HEK293 (cell line): Measurements from ENCODE around the gene TTC33.

Experiments used
- CTCF ChIA-PET: fragments of 350-600 bp; formaldehyde crosslinking; extraction: SDS; loops from one replicate; lab custom pipeline; 2021; ENCODE audit warnings: antibody characterized with exemption; lab: Yijun Ruan, JAX
- POLR2A ChIA-PET: fragments of 300-600 bp; formaldehyde crosslinking; extraction: SDS; loops from one replicate; lab custom pipeline; 2020; ENCODE audit warnings: antibody characterized with exemption, inconsistent platforms; lab: Yijun Ruan, JAX
- H3K27ac ChIP-seq: fragments of 200-500 bp; sonication (Bioruptor generic); 2 replicates; pipeline ENCODE4 v1.5.1; 2014; ENCODE audit warnings: low read depth, low read length, control low read depth, inconsistent platforms; ENCODE audit errors: extremely low read depth
- H3K36me3 ChIP-seq, 2 experiments: fragments of 200-500 bp in 1 of 2; sonication (Bioruptor generic) in 1 of 2; 1 replicate in 1 of 2; 2 replicates in 1 of 2; pipeline ENCODE4 v1.5.1; 2014 to 2017; ENCODE audit warnings: inconsistent platforms in 2 of 2, low read length in 2 of 2; ENCODE audit not compliant: control insufficient read depth in 2 of 2, insufficient read depth in 1 of 2
- H3K4me1 ChIP-seq: fragments of 200-500 bp; sonication (Bioruptor generic); 2 replicates; pipeline ENCODE4 v1.5.1; 2014; ENCODE audit warnings: mild to moderate bottlenecking, low read length, inconsistent platforms; ENCODE audit not compliant: control insufficient read depth, insufficient read depth
- H3K4me3 ChIP-seq: 2 replicates; pipeline ENCODE4 v1.5.1; 2011; ENCODE audit warnings: low read depth, mild to moderate bottlenecking, control low read depth, low read length, moderate library complexity
- H3K9me3 ChIP-seq: fragments of 200-500 bp; sonication (Bioruptor generic); 2 replicates; pipeline ENCODE4 v1.5.1; 2014; ENCODE audit warnings: low read depth, low read length, inconsistent platforms; ENCODE audit not compliant: control insufficient read depth, insufficient read depth
- BCL11B ChIP-seq: fragments of 450-650 bp; formaldehyde crosslinking; IDR thresholded peaks from 2 replicates; pipeline ENCODE4 v1.5.1; 2016; ENCODE audit warnings: low read depth, missing biosample characterization, missing genetic modification characterization
- GFI1B ChIP-seq: fragments of 450-650 bp; formaldehyde crosslinking; IDR thresholded peaks from 2 replicates; pipeline ENCODE4 v1.5.1; 2016; ENCODE audit warnings: missing biosample characterization, missing genetic modification characterization
- GLI2 ChIP-seq: fragments of 450-650 bp; formaldehyde crosslinking; IDR thresholded peaks from 2 replicates; pipeline ENCODE4; 2017; ENCODE audit warnings: missing biosample characterization, missing genetic modification characterization, low read depth, borderline replicate concordance
- HIC1 ChIP-seq: fragments of 450-650 bp; formaldehyde crosslinking; IDR thresholded peaks from 2 replicates; pipeline ENCODE4 v1.5.1; 2016; ENCODE audit warnings: missing biosample characterization, missing genetic modification characterization
- KLF8 ChIP-seq: fragments of 450-650 bp; formaldehyde crosslinking; IDR thresholded peaks from 2 replicates; pipeline ENCODE4 v1.5.1; 2016; ENCODE audit warnings: missing biosample characterization, missing genetic modification characterization
- MEIS1 ChIP-seq: sonication (generic); formaldehyde crosslinking; IDR thresholded peaks from 2 replicates; pipeline ENCODE4 v1.8.1; 2022; ENCODE audit warnings: missing genetic modification reagents, mild to moderate bottlenecking, borderline replicate concordance
- OSR2 ChIP-seq: fragments of 450-650 bp; formaldehyde crosslinking; IDR thresholded peaks from 2 replicates; pipeline ENCODE4 v1.5.1; 2016; ENCODE audit warnings: missing biosample characterization, missing genetic modification characterization
- OVOL3 ChIP-seq: fragments of 450-650 bp; formaldehyde crosslinking; IDR thresholded peaks from 2 replicates; pipeline ENCODE4 v1.5.1; 2016; ENCODE audit warnings: missing biosample characterization, missing genetic modification characterization
- PRDM4 ChIP-seq: fragments of 450-650 bp; formaldehyde crosslinking; IDR thresholded peaks from 2 replicates; pipeline ENCODE4 v1.5.1; 2017; ENCODE audit warnings: missing biosample characterization, missing genetic modification characterization
- SALL2 ChIP-seq: fragments of 450-650 bp; formaldehyde crosslinking; IDR thresholded peaks from 2 replicates; pipeline ENCODE4 v1.5.0; 2017; ENCODE audit warnings: missing biosample characterization, mild to moderate bottlenecking, missing genetic modification characterization, borderline replicate concordance
- SCRT2 ChIP-seq: fragments of 450-650 bp; formaldehyde crosslinking; IDR thresholded peaks from 2 replicates; pipeline ENCODE4 v1.5.1; 2016; ENCODE audit warnings: missing biosample characterization, missing genetic modification characterization
- SP7 ChIP-seq: fragments of 450-650 bp; formaldehyde crosslinking; IDR thresholded peaks from 2 replicates; pipeline ENCODE4 v1.5.1; 2016; ENCODE audit warnings: missing biosample characterization, missing genetic modification characterization
- ZBTB1 ChIP-seq: fragments of 450-650 bp; formaldehyde crosslinking; IDR thresholded peaks from 2 replicates; pipeline ENCODE4 v1.5.1; 2016; ENCODE audit warnings: missing biosample characterization, missing genetic modification characterization
- ZBTB17 ChIP-seq: fragments of 450-650 bp; formaldehyde crosslinking; IDR thresholded peaks from 2 replicates; pipeline ENCODE4 v1.5.1; 2016; ENCODE audit warnings: missing biosample characterization, missing genetic modification characterization
- ZFP3 ChIP-seq: fragments of 450-650 bp; formaldehyde crosslinking; IDR thresholded peaks from 2 replicates; pipeline ENCODE4 v1.5.1; 2016; ENCODE audit warnings: low read depth, missing biosample characterization, missing genetic modification characterization
- ZNF10 ChIP-seq: fragments of 450-650 bp; formaldehyde crosslinking; IDR thresholded peaks from 2 replicates; pipeline ENCODE4 v1.5.1; 2017; ENCODE audit warnings: missing biosample characterization, missing genetic modification characterization
- ZNF121 ChIP-seq: fragments of 450-650 bp; formaldehyde crosslinking; IDR thresholded peaks from 2 replicates; pipeline ENCODE4 v1.5.1; 2016; ENCODE audit warnings: missing biosample characterization, missing genetic modification characterization
- ZNF148 ChIP-seq: fragments of 450-650 bp; formaldehyde crosslinking; IDR thresholded peaks from 2 replicates; pipeline ENCODE4 v1.5.0; 2017; ENCODE audit warnings: missing biosample characterization, missing genetic modification characterization, borderline replicate concordance
- ZNF157 ChIP-seq: fragments of 450-650 bp; formaldehyde crosslinking; IDR thresholded peaks from 2 replicates; pipeline ENCODE4 v1.5.1; 2016; ENCODE audit warnings: missing biosample characterization, missing genetic modification characterization
- ZNF16 ChIP-seq: fragments of 450-650 bp; formaldehyde crosslinking; IDR thresholded peaks from 2 replicates; pipeline ENCODE4 v1.5.1; 2016; ENCODE audit warnings: low read depth, missing biosample characterization, missing genetic modification characterization
- ZNF169 ChIP-seq: fragments of 450-650 bp; formaldehyde crosslinking; IDR thresholded peaks from 2 replicates; pipeline ENCODE4 v1.5.1; 2016; ENCODE audit warnings: missing biosample characterization, missing genetic modification characterization
- ZNF23 ChIP-seq: fragments of 450-650 bp; formaldehyde crosslinking; IDR thresholded peaks from 2 replicates; pipeline ENCODE4 v1.5.1; 2016; ENCODE audit warnings: missing biosample characterization, missing genetic modification characterization, borderline replicate concordance
- ZNF350 ChIP-seq: fragments of 450-650 bp; formaldehyde crosslinking; IDR thresholded peaks from 2 replicates; pipeline ENCODE4 v1.5.0; 2017; ENCODE audit warnings: missing biosample characterization, mild to moderate bottlenecking, missing genetic modification characterization
- ZNF48 ChIP-seq: fragments of 450-650 bp; formaldehyde crosslinking; IDR thresholded peaks from 2 replicates; pipeline ENCODE4 v1.5.1; 2016; ENCODE audit warnings: missing biosample characterization, missing genetic modification characterization
- ZNF521 ChIP-seq: fragments of 450-650 bp; formaldehyde crosslinking; IDR thresholded peaks from 2 replicates; pipeline ENCODE4 v1.5.1; 2017; ENCODE audit warnings: missing biosample characterization, mild to moderate bottlenecking, missing genetic modification characterization
- ZNF677 ChIP-seq: fragments of 450-650 bp; IDR thresholded peaks from 2 replicates; pipeline ENCODE4 v1.5.0; 2018; ENCODE audit warnings: missing biosample characterization, mild to moderate bottlenecking, missing genetic modification characterization, moderate library complexity
- ZSCAN16 ChIP-seq: fragments of 450-650 bp; formaldehyde crosslinking; IDR thresholded peaks from 2 replicates; pipeline ENCODE4 v1.5.1; 2016; ENCODE audit warnings: missing biosample characterization, missing genetic modification characterization
- ZSCAN30 ChIP-seq: fragments of 450-650 bp; IDR thresholded peaks from 2 replicates; pipeline ENCODE4 v1.5.1; 2018; ENCODE audit warnings: missing biosample characterization, mild to moderate bottlenecking, missing genetic modification characterization, moderate library complexity

Gene TTC33

GRCh38 chr5:40503439-40503838, 252.3 kb downstream of the TTC33 start:
- H3K4me1 ChIP-seq = 0 out of 2 replicates have a peak, but pooled peaks cover 3% of the 10 kb centered on the region
- ChIA-PET CTCF (no interaction called here), POLR2A (no interaction called here)
- no peaks in the 10 kb centered on the region for H3K36me3 ChIP-seq
- H3K9me3 ChIP-seq = no peaks in the 10 kb centered on the region
- TF ChIP-seq ZNF157 (tag by site-specific recombination) (no peak), HIC1 (tag by site-specific recombination) (no peak), PRDM4 (tag by site-specific recombination) (no peak), ZNF677 (tag by site-specific recombination) (no peak), ZNF121 (tag by site-specific recombination) (no peak), ZBTB17 (tag by site-specific recombination) (no peak), ZNF521 (tag by site-specific recombination) (no peak), GFI1B (tag by site-specific recombination) (no peak), SP7 (tag by site-specific recombination) (no peak), GLI2 (no peak), ZBTB1 (tag by site-specific recombination) (no peak), ZNF10 (tag by site-specific recombination) (no peak), KLF8 (tag by site-specific recombination) (no peak), ZSCAN30 (tag by site-specific recombination) (no peak), OVOL3 (tag by site-specific recombination) (no peak), ZNF48 (tag by site-specific recombination) (no peak), ZNF23 (no peak), MEIS1 (CRISPR knock-in tag) (no peak)
- H3K27ac ChIP-seq = no peak overlapping the region
- no peak overlapping the region for H3K4me3 ChIP-seq

GRCh38 chr5:40502736-40503135, 253.0 kb downstream of the TTC33 start:
- Histone ChIP-seq H3K27ac (no peak overlapping the region), H3K4me1 (0 out of 2 replicates have a peak, but pooled peaks cover 3% of the 10 kb centered on the region), H3K4me3 (no peak overlapping the region)
- ChIA-PET POLR2A (no interaction called here), CTCF (no interaction called here)
- TF ChIP-seq ZFP3 (tag by site-specific recombination) = no peak
- no peak for TF ChIP-seq SCRT2 (tag by site-specific recombination)
- no peak for TF ChIP-seq ZBTB1 (tag by site-specific recombination)
- no peak for TF ChIP-seq ZNF16 (tag by site-specific recombination)
- TF ChIP-seq SALL2 (tag by site-specific recombination) = no peak
- TF ChIP-seq ZNF350 (tag by site-specific recombination) = no peak
- TF ChIP-seq BCL11B (tag by site-specific recombination) = no peak
- TF ChIP-seq OSR2 (tag by site-specific recombination) = no peak
- no peak for TF ChIP-seq ZNF148
- TF ChIP-seq ZNF169 (tag by site-specific recombination) = no peak
- no peak for TF ChIP-seq ZSCAN16 (tag by site-specific recombination)
- TF ChIP-seq, all 188 proteins: peak for 0
- Histone ChIP-seq H3K9me3 (no peaks in the 10 kb centered on the region), H3K36me3 (no peaks in the 10 kb centered on the region)
